IPS-20b (cell line): Measurements from ENCODE around the gene ARHGAP26.

Experiments
- H3K27ac ChIP-seq: one replicate; pipeline ENCODE4 v1.5.1; 2013; ENCODE audit warnings: low read length
- H3K27me3 ChIP-seq: 2 replicates; pipeline ENCODE4 v1.6.1; 2013; ENCODE audit warnings: mild to moderate bottlenecking, low read length, inconsistent platforms; ENCODE audit not compliant: insufficient read depth
- H3K36me3 ChIP-seq: 2 replicates; pipeline ENCODE4 v1.6.1; 2013; ENCODE audit warnings: low read depth, mild to moderate bottlenecking, inconsistent platforms, low read length, moderate library complexity; ENCODE audit not compliant: insufficient read depth
- H3K4me1 ChIP-seq: 2 replicates; pipeline ENCODE4 v1.6.1; 2013; ENCODE audit warnings: mild to moderate bottlenecking, control low read depth, inconsistent platforms, low read length, moderate library complexity; ENCODE audit not compliant: insufficient read depth
- H3K4me3 ChIP-seq: 2 replicates; pipeline ENCODE4 v1.5.1; 2013; ENCODE audit warnings: mild to moderate bottlenecking, low read length, inconsistent platforms
- H3K9ac ChIP-seq: 2 replicates; pipeline ENCODE4 v1.6.1; 2013; ENCODE audit warnings: low read depth, mild to moderate bottlenecking, inconsistent platforms, low read length, moderate library complexity
- H3K9me3 ChIP-seq: 2 replicates; pipeline ENCODE4 v1.6.1; 2013; ENCODE audit warnings: mild to moderate bottlenecking, low read depth, low read length, inconsistent platforms; ENCODE audit not compliant: insufficient read depth

ARHGAP26 gene

GRCh38 chr5:142852416-142853198 lies 82.4 kb downstream of the ARHGAP26 start:
- H3K9me3 ChIP-seq: no peaks in the 10 kb centered on the region

GRCh38 chr5:142853682-142854081 lies 83.5 kb downstream of the ARHGAP26 start:
- no peaks in the 10 kb centered on the region for H3K36me3 ChIP-seq
- no peak overlapping the region for H3K9ac ChIP-seq
- H3K4me1 ChIP-seq: peaks cover 10% of the 10 kb centered on the region; the same call in 1 of the 2 replicates
- no peaks in the 10 kb centered on the region for H3K9me3 ChIP-seq
- H3K27ac ChIP-seq: no peak overlapping the region
- H3K4me3 ChIP-seq: no peak overlapping the region
- H3K27me3 ChIP-seq: no peaks in the 10 kb centered on the region

More at GRCh38 chr5:142852416-142853198, 82.4 kb downstream of the ARHGAP26 start:
- Histone ChIP-seq H3K27ac (no peak overlapping the region), H3K9ac (no peak overlapping the region), H3K4me1 (peaks cover 18% of the 10 kb centered on the region; the same call in 1 of the 2 replicates), H3K27me3 (no peaks in the 10 kb centered on the region), H3K36me3 (no peaks in the 10 kb centered on the region), H3K4me3 (no peak overlapping the region)

- Histone ChIP-seq H3K4me3 (no peak overlapping the region), H3K27ac (no peak overlapping the region), H3K4me1 (peaks cover 6% of the 10 kb centered on the region; the same call in 1 of the 2 replicates), H3K9ac (no peak overlapping the region), H3K36me3 (no peaks in the 10 kb centered on the region), H3K9me3 (no peaks in the 10 kb centered on the region), H3K27me3 (no peaks in the 10 kb centered on the region)
Observed at GRCh38 chr5:142856269-142856782, 86.1 kb downstream of the ARHGAP26 start.

- H3K36me3 ChIP-seq: no peaks in the 10 kb centered on the region
- peaks cover 11% of the 10 kb centered on the region; the same call in 1 of the 2 replicates for H3K4me1 ChIP-seq
- H3K4me3 ChIP-seq: no peak overlapping the region
- H3K27ac ChIP-seq: no peak overlapping the region
- no peaks in the 10 kb centered on the region for H3K27me3 ChIP-seq
- H3K9ac ChIP-seq: peak overlapping the region; percentile 35; the same call in 1 of the 2 replicates
- no peaks in the 10 kb centered on the region for H3K9me3 ChIP-seq
Observed at GRCh38 chr5:142857405-142857804, 87.2 kb downstream of the ARHGAP26 start.

DNA sequence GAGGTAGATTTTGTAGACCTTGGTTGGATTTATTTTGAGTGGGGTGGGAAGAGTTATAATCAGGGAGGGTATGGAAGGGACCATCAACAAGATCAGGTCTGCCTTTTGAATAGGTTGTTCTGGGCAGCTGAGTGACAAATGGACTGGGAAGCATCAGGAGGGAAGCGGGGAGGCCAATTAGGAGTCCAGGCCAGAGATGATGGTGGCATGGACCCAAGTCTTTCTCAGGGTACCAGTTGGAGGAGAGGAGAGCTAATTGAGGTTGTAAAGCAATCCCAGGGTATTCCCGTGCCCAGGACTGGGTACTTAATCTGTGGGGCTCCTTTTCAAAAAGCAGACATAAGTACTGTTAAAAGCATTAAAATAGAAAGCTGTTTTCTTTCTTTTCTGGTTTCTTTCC lies 88.9 kb downstream of the ARHGAP26 start:
- Histone ChIP-seq H3K4me1 (peaks cover 19% of the 10 kb centered on the region), H3K27ac (no peak overlapping the region), H3K4me3 (no peak overlapping the region), H3K9me3 (no peaks in the 10 kb centered on the region), H3K27me3 (no peaks in the 10 kb centered on the region), H3K9ac (no peak overlapping the region), H3K36me3 (no peaks in the 10 kb centered on the region)

DNA sequence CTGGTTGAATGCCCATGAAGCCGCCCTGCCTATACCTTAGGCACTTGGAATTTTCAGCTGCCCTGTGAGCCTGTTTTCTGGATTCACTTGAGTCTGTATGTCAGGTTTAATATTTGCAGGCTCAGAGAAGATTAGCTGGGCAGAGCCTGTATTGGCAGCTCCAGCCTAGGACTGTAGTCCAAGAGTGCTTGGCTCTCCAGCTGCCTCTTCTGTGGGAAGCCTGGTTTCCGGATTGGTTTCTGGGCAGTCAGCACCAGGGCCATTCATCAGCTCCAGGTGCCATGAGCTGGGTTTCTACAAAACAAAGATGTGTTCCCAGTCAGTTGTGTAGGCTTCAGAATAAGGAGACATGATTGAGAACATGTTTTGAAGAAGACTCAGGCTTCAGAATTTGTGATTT lies 90.1 kb downstream of the ARHGAP26 start:
- peaks cover 30% of the 10 kb centered on the region for H3K4me1 ChIP-seq
- no peaks in the 10 kb centered on the region for H3K36me3 ChIP-seq
- no peaks in the 10 kb centered on the region for H3K9me3 ChIP-seq
- H3K27me3 ChIP-seq: no peaks in the 10 kb centered on the region
- no peak overlapping the region for H3K4me3 ChIP-seq
- H3K27ac ChIP-seq: no peak overlapping the region
- H3K9ac ChIP-seq: no peak overlapping the region

DNA sequence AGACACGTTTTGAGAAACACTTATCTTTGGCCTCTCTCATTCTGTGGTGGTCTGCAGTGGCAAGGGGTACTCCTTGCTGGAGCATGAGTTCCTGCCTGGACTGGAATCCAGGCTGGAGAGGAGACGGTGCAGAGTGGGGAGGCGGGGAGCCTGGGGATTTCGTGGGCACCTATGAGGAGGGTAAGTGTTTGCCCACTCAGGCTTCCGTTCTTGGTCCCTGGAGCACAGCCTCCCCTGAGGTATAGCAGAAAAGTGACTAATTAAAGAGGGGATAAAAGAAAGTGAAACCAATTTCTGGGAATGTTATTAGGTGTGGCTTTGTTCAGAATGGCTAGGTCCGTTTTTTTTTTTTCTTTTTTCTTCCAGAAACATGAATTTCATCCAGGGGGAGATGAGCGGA lies 90.8 kb downstream of the ARHGAP26 start:
- Histone ChIP-seq H3K4me3 (no peak overlapping the region), H3K36me3 (no peaks in the 10 kb centered on the region), H3K9ac (no peak overlapping the region), H3K4me1 (peaks cover 36% of the 10 kb centered on the region), H3K9me3 (no peaks in the 10 kb centered on the region), H3K27me3 (no peaks in the 10 kb centered on the region), H3K27ac (no peak overlapping the region)

- H3K36me3 ChIP-seq: no peaks in the 10 kb centered on the region
- H3K4me3 ChIP-seq: no peak overlapping the region
- no peak overlapping the region for H3K9ac ChIP-seq
- H3K27ac ChIP-seq: no peak overlapping the region
- H3K27me3 ChIP-seq: no peaks in the 10 kb centered on the region
- no peaks in the 10 kb centered on the region for H3K9me3 ChIP-seq
- peaks cover 34% of the 10 kb centered on the region for H3K4me1 ChIP-seq
Observed at GRCh38 chr5:142862594-142862993, 92.4 kb downstream of the ARHGAP26 start.

DNA sequence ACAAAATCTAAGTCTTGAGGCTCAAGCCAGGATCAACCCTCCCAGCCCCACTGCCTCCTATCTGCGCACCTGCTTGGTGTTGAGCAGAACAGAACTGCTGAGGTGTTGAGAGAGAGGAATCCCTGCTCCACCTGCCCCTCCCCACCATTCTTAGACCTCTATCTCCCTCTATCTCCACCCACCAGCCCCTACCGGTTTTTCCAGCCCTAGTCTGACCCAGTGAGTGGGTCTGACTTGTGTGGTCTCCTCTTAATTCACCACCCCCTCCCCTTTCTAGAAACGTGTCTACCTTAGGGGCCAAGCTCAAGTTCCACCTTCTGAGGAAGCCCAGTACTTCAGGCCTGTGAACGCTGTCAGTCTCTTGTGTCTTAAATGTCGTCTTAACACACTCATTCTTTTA lies 93.7 kb downstream of the ARHGAP26 start:
- Histone ChIP-seq H3K9me3 (no peaks in the 10 kb centered on the region), H3K27me3 (no peaks in the 10 kb centered on the region), H3K4me1 (peaks cover 33% of the 10 kb centered on the region), H3K4me3 (peak overlapping the region; percentile 50; the same call in 1 of the 2 replicates), H3K27ac (peak overlapping the region; percentile 69), H3K36me3 (no peaks in the 10 kb centered on the region), H3K9ac (peak overlapping the region; percentile 63; the same call in 1 of the 2 replicates)

DNA sequence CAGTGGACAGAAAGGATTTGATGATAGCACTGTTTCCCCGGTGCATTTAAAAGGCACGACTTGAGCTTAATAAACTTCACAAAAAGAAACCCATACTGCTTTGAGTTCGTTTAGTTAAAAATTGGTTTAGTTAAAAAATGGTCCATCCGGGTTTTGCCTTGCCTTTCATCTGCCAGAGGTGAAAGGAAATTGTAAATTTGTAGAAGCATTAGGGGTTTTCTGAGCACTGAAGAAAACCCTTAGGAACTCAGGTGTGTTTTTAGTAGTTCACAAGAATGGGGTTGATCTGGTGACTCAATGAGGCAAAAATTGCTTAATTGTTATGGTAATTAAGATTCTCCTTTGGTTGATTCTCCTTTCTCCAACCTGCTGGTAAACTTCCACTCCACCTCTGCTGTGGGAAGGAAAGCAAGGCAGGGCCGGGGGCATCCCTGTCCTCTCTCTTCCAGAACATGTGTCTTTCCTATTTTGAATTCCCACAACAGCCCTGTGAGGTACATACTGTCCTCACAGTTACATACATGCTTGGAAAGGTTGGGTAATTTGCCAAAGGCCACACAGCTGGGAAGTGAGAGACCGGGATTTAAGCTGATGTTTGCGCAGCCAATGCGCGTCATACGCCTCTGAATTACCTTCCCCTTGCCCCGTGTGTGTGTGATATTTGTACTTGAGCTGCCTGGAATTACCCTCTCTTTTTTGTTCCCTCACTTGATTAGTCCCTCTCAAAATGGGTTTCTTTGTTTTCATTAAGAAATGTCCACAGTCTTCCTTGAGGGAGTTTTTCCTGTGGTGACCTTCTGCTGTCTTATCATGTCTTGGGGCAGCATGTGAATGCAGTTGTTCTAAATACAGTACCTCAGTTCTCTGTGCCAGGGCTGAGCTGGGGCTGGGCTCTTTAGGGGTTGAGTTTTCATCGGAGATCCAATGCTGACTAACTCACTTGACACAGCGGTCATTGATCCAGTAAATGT lies 94.4 kb downstream of the ARHGAP26 start:
- Histone ChIP-seq H3K9me3 (no peaks in the 10 kb centered on the region), H3K27ac (peak overlapping the region; percentile 69), H3K4me3 (peak overlapping the region; percentile 50; the same call in 1 of the 2 replicates), H3K9ac (peak overlapping the region; percentile 63; the same call in 1 of the 2 replicates), H3K36me3 (no peaks in the 10 kb centered on the region), H3K4me1 (peaks cover 33% of the 10 kb centered on the region), H3K27me3 (no peaks in the 10 kb centered on the region)

DNA sequence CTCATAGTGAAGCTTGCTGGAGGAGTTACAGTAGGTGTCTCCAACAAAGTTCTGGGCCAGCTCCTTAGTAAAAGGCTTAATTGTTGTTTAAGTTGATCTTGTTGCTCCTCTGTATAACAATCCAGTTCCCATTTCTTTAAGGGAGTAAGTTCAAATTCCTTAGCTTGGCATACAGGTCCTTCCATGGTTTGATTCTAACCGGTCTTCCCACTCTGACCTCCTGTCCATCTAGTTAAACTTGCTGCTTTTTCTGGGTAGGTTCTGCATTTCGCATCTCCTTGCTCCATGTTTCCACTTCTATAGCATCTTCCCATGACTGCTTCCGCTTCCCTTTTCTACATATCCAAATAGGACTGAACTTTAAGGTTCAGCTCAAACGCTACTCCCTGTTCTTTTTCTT lies 95.5 kb downstream of the ARHGAP26 start:
- Histone ChIP-seq H3K36me3 (no peaks in the 10 kb centered on the region), H3K27me3 (no peaks in the 10 kb centered on the region), H3K27ac (no peak overlapping the region), H3K9me3 (no peaks in the 10 kb centered on the region), H3K4me3 (no peak overlapping the region), H3K4me1 (peaks cover 33% of the 10 kb centered on the region), H3K9ac (no peak overlapping the region)
